Type B pancreatic cell (in vitro differentiated cells): ENCODE measurements around the gene LRRK1. TPM values are rescaled to one million over a fixed set of nuclear protein-coding genes. Genes with fewer than 3 reads are reported as not detected.

Source experiments
- DNase-seq: peaks from one replicate; pipeline ENCODE4 v3.0.0; 2021; ENCODE audit warnings: mixed read lengths; ENCODE audit not compliant: unreplicated experiment; ENCODE audit errors: extremely low spot score
- H3K27ac Mint-ChIP-seq: 2 replicates; pipeline ENCODE4 v1.8.0; 2021; ENCODE audit warnings: mild to moderate bottlenecking, mixed read lengths
- H3K27me3 Mint-ChIP-seq: 2 replicates; pipeline ENCODE4 v1.8.0; 2021; ENCODE audit warnings: mixed read lengths
- H3K36me3 Mint-ChIP-seq: 2 replicates; pipeline ENCODE4 v1.8.0; 2021; ENCODE audit warnings: mixed read lengths
- H3K4me1 Mint-ChIP-seq: one replicate; pipeline ENCODE4 v1.8.0; 2021; ENCODE audit warnings: mixed read lengths; ENCODE audit not compliant: unreplicated experiment
- H3K4me3 Mint-ChIP-seq: 2 replicates; pipeline ENCODE4 v1.8.0; 2021; ENCODE audit warnings: mild to moderate bottlenecking, mixed read lengths
- H3K9me3 Mint-ChIP-seq: 2 replicates; pipeline ENCODE4 v1.8.0; 2021; ENCODE audit warnings: mixed read lengths
- CTCF ChIP-seq: fragments of 200-600 bp; sonication (generic); conservative IDR thresholded peaks from 2 replicates; pipeline ENCODE4 v1.5.0; 2021; ENCODE audit warnings: antibody characterized with exemption, mild to moderate bottlenecking
- long read RNA-seq: library from polyadenylated mRNA; unstranded; transcript quantifications from one replicate; pipeline ENCODE4 v2.0.0, GENCODE V29; 2020
- total RNA-seq: library from RNA; stranded (reverse); gene quantifications from 2 replicates; pipeline ENCODE4 v1.2.1, GENCODE V29; 2021; ENCODE audit warnings: low replicate concordance

LRRK1 gene
- total RNA-seq, result 2.0 and 4.1 TPM in 2 replicates
- long read RNA-seq, partial matches to known transcripts, result 0 of 1 reads
- long read RNA-seq, other reads (novel, unspliced or antisense), result 1 of 1 reads

GRCh38 chr15:100918690-100919480 is at the start of gene LRRK1:
TSS of gene LRRK1 (plus strand) at chr15:100919357. CDS start at chr15:100924633, 5,276 bp downstream.
- Mint-ChIP-seq H3K4me1 (peaks cover 5% of the 10 kb centered on the region), H3K27ac (peak within 1 kb of the TSS; percentile 71), H3K4me3 (peak within 1 kb of the TSS; percentile 87), H3K9me3 (no peaks in the 10 kb centered on the region), H3K36me3 (no peaks in the 10 kb centered on the region), H3K27me3 (peaks cover 88% of the 10 kb centered on the region)
- TF ChIP-seq CTCF, result no peak
- no peak for DNase-seq

GRCh38 chr15:100873029-100873677 is 46.0 kb upstream of the LRRK1 start:
- Mint-ChIP-seq H3K4me3 (no peak overlapping the region), H3K27me3 (peaks cover 57% of the 10 kb centered on the region), H3K27ac (peak overlapping the region; percentile 75), H3K36me3 (no peaks in the 10 kb centered on the region), H3K9me3 (peaks cover 6% of the 10 kb centered on the region), H3K4me1 (peaks cover 18% of the 10 kb centered on the region)
- DNase-seq, result no peak
- TF ChIP-seq CTCF, result peak; percentile 91

- Mint-ChIP-seq H3K36me3 (no peaks in the 10 kb centered on the region), H3K9me3 (no peaks in the 10 kb centered on the region), H3K4me1 (peaks cover 9% of the 10 kb centered on the region), H3K4me3 (no peak overlapping the region), H3K27me3 (peaks cover 66% of the 10 kb centered on the region), H3K27ac (no peak overlapping the region)
- no peak for DNase-seq
- no peak for TF ChIP-seq CTCF
These were observed 43.7 kb upstream of the LRRK1 start for GRCh38 chr15:100875495-100875894.

GRCh38 chr15:100875976-100876375 is 43.2 kb upstream of the LRRK1 start:
- Mint-ChIP-seq H3K4me3 (no peak overlapping the region), H3K27me3 (peaks cover 70% of the 10 kb centered on the region), H3K9me3 (no peaks in the 10 kb centered on the region), H3K36me3 (no peaks in the 10 kb centered on the region), H3K27ac (no peak overlapping the region), H3K4me1 (peaks cover 7% of the 10 kb centered on the region)
- no peak for DNase-seq
- TF ChIP-seq CTCF, result no peak

- Mint-ChIP-seq H3K27me3 (peaks cover 85% of the 10 kb centered on the region), H3K27ac (no peak overlapping the region), H3K4me3 (no peak overlapping the region), H3K4me1 (peaks cover 5% of the 10 kb centered on the region), H3K36me3 (no peaks in the 10 kb centered on the region), H3K9me3 (no peaks in the 10 kb centered on the region)
- no peak for TF ChIP-seq CTCF
- DNase-seq, result no peak
These were observed 41.6 kb upstream of the LRRK1 start for GRCh38 chr15:100877551-100877950.
